Activated T-helper 1 cell treated with anti-CD3 and anti-CD28 coated beads, Interleukin-2, amount 50 U/mL, for 16 hours (primary cell): ENCODE results near the gene KDM3A.

Experiments used
- DNase-seq, 2 donors: peaks; one replicate each; pipeline ENCODE4 v3.0.0-alpha.2; 2020; ENCODE audit warnings: low read depth in 1 of 2, low spot score in 1 of 2

Gene KDM3A, protein sequence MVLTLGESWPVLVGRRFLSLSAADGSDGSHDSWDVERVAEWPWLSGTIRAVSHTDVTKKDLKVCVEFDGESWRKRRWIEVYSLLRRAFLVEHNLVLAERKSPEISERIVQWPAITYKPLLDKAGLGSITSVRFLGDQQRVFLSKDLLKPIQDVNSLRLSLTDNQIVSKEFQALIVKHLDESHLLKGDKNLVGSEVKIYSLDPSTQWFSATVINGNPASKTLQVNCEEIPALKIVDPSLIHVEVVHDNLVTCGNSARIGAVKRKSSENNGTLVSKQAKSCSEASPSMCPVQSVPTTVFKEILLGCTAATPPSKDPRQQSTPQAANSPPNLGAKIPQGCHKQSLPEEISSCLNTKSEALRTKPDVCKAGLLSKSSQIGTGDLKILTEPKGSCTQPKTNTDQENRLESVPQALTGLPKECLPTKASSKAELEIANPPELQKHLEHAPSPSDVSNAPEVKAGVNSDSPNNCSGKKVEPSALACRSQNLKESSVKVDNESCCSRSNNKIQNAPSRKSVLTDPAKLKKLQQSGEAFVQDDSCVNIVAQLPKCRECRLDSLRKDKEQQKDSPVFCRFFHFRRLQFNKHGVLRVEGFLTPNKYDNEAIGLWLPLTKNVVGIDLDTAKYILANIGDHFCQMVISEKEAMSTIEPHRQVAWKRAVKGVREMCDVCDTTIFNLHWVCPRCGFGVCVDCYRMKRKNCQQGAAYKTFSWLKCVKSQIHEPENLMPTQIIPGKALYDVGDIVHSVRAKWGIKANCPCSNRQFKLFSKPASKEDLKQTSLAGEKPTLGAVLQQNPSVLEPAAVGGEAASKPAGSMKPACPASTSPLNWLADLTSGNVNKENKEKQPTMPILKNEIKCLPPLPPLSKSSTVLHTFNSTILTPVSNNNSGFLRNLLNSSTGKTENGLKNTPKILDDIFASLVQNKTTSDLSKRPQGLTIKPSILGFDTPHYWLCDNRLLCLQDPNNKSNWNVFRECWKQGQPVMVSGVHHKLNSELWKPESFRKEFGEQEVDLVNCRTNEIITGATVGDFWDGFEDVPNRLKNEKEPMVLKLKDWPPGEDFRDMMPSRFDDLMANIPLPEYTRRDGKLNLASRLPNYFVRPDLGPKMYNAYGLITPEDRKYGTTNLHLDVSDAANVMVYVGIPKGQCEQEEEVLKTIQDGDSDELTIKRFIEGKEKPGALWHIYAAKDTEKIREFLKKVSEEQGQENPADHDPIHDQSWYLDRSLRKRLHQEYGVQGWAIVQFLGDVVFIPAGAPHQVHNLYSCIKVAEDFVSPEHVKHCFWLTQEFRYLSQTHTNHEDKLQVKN (N-terminal part only)

GRCh38 chr2:86440631-86441391 lies at the start of gene KDM3A:
TSS of gene KDM3A (plus strand) at chr2:86441371. CDS start at chr2:86442048, 677 bp downstream.
- DNase-seq, result peak; percentile 99

GRCh38 chr2:86392873-86393518 lies 48.2 kb upstream of the KDM3A start:
- no peak for DNase-seq

GRCh38 chr2:86393521-86394491 lies 47.4 kb upstream of the KDM3A start:
- DNase-seq, result no peak

- DNase-seq, result no peak
Observed at GRCh38 chr2:86396291-86396785, 44.8 kb upstream of the KDM3A start.

DNA sequence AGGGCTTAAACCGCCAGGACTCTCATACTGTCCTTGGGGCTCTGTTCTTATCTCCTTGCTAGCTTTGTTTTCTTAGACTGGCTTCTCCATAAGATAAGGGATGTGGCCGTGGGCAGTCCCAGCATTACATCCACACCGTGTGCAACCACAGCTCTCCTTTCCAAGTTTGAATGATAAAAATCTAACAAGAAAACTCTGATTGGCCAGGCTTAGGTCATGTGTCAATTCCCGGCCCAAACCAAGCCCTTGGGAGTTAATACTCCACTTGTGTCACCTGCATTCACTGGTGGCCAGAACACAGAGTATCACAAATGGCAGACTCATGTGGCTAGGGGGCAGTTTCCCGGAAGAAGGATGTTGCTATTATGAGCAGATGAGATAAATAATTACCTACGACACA lies 43.2 kb upstream of the KDM3A start:
- no peak for DNase-seq

DNA sequence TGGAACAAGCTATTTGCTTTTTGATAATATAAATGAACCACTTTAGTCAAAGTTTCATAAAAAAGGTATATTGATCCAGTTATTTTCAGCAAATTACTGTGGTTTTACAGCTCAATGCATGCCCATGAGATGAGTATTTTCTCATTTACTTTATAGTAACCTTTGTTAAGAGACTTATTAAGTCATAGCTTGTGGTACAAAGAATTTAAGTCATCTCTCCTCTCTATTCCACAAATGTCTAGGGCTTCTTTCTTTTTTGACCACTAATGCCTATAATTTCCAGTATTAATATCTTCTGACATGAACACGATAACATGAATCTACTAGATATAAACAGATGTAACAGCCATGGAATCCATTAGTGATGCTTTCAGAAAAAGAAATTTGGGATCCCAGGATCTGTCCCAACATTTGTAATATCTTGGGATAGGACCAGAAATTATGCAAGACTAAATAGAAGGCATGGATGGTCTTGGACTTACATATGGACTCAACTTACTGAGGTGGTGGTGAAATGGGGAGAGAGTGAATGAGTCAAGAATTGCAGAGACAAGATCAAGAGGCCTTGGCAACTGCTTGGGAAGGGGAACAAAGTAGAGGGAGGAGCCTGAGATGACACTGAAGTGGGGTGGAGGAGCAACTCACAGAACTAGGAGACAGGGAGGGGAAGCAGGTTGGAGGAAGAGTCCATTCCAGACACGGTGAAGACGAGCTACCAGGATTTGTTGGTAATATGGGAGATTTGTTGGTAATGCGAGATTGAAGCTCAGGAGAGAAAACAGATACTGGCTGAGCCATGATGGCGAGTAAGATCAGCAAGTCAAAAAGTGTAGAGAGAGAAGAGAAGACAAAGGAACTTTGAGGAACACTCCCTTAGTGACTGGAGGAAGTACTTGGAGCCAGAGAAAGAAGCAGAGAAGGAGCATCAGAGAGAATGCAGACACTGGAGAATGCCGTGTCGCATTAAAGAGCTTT lies 42.4 kb upstream of the KDM3A start:
- DNase-seq, result no peak

GRCh38 chr2:86400321-86400720 lies 40.9 kb upstream of the KDM3A start:
- DNase-seq, result no peak

DNA sequence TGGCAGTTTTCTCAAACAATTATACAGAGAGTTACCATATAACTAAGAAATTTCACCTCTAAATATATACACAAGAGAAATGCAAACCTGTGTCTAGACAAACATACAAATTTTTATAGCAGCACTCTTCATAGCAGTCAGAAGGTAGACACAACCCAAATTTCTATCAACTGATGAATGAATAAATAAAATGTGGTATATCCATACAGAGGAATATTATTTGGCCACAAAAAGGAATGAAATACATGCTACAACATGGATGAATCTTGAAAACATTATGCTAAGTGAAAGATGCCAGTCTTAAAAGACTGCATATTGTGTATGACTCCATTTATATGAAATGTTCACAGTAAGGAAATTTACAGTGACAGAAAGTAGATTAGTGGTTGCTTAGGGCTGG lies 30.6 kb upstream of the KDM3A start:
- DNase-seq, result no peak

DNA sequence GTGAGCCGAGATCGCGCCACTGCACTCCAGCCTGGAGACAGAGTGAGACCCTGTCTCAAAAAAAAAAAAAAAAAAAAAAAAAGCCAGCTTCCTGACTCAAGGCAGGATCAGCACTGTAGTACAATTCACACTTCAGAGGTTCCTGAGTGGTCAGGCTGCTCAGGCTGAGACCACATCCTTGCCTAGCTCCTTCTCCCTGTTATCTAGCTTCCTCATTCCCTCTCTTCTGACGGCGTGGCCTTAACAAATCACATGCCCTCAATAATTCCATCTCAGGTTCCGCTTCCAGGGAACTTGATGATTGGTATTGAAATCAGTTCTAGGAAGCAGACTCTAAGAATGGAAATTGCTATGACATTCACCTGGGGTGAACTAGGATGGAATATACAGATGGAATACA lies 29.8 kb upstream of the KDM3A start:
- DNase-seq, result no peak

DNA sequence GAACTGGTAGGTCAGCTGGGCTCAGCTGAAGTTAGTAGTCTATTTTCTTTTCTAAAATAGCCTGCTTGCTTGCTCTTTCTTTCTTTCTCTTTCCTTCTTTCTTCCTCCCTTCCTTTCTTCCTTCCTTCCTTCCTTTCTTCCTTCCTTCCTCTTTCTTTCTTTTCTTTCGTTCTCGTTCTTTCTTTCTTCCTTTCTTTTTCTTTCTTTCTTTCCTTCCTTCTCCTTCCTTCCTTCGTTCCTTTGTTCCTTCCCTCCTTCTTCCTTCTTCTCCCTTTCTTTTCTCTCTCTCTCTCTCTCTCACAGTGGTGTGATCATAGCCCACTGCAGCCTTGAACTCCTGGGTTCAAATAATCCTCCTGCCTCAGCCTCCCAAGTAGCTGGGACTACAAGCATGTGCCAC lies 29.2 kb upstream of the KDM3A start:
- no peak for DNase-seq

DNA sequence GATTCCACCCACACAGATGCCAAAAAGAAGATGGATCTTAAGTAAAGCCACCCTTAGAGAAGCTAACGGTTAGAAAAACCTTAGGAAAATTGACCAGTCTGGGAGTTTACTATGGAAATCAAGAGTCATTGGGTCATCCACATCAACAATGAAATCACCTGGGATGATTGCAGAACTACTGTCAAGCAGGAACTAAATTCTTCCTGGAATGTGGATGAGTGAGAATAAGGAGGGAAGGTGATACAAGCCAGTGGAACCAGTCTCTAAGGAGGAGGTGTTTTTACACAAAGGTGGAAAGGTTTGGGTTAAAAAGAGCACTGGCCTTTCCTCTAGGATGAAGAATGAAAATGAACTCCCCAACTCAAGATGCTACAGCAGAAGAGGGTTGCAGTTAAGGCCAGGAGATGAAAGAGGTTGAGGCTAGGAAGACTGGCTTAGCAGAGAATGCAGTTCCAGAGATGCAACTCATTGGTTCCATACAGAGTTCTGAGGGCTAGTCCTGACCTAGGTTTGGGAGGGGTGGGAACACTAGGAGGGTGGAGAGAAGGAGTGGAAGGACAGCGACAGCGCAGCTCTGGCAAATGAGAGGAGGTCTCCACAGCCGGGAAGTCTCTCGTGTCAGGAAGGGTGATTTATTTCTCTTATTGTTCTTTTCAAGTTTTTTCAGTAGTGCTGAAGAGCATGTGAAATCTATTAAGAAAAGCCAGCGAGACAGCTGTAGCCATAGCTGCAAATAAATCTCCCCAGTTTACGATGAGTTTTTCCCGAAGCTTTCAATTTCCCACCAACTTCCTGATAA lies 27.7 kb upstream of the KDM3A start:
- no peak for DNase-seq

- no peak for DNase-seq
Observed at GRCh38 chr2:86414996-86415395, 26.2 kb upstream of the KDM3A start.

GRCh38 chr2:86416146-86416545 lies 25.0 kb upstream of the KDM3A start:
- DNase-seq, result no peak

DNA sequence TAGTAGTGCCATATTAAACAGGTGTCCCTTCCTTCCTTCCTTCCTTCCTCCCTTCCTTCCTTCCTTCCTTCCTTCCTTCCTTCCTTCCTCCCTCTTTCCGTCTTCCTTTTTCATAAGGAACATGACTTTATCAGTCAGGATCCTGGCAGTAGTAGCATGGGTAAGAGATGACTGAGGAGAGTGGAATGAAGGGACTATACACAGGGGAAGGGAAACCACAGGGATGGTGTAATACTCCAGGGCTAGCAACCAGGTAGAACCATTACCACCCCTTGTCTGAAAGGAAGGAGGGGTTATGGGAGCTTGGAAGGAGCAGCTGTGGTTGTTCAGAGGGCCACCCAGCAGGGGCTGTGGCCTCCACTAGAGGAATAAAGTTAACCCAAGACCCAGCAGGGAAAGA lies 23.2 kb upstream of the KDM3A start:
- DNase-seq, result no peak

DNA sequence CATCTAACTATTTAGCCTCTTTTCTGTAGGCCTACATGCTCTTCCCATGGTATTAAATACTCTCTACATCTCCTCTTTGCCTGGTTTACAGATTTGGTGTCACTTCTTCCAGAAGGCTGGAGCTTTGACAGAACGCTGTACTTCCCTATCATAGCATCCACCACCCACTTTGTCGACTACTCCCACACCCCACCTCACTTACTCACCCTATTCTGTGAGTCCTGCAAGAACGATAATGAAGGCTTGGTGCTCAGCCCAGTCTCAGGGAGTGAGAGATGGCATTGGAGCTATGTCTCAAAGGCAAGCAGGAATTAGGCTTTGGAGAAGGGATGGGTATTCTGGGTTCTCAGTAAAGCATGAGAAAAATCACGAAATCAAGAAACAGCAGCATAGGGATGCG lies 20.3 kb upstream of the KDM3A start:
- no peak for DNase-seq

DNA sequence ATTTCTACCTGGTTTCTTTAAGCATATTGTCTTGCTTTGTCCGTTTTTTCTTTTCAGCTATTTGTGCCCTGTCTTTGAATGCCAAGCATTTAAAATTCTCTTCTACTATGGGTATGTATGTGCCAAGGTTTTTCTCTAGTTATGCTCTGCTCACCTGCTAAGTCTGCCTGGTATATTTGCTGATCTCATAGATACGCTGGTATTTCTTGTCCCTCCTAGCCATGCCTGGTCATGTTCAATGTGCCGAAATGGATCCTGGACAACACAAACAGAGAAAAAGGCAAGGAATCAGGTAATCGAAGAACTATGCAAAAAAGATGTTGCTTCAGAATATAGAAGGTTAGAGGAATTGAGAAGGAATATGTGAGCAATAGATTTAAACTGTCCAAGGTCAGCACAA lies 14.9 kb upstream of the KDM3A start:
- DNase-seq, result no peak

- DNase-seq, result no peak
Observed at GRCh38 chr2:86429335-86429734, 11.8 kb upstream of the KDM3A start.
